ENCODE data around the gene STXBP1.

STXBP1 gene

GRCh38 chr9:127608104-127608966, 3.7 kb upstream of the STXBP1 start (continued):
- TF ChIP-seq ZNF341 (tag by site-specific recombination; IDR thresholded peaks at IDR 0.05; ENCODE audit: low read depth) (peak; percentile 93), SP7 (tag by site-specific recombination; IDR thresholded peaks at IDR 0.05) (peak; percentile 72), FEZF1 (tag by site-specific recombination; IDR thresholded peaks at IDR 0.05) (no peak), ZNF624 (tag by site-specific recombination; IDR thresholded peaks at IDR 0.05) (no peak), ZNF621 (tag by site-specific recombination; IDR thresholded peaks at IDR 0.05) (no peak), ZNF76 (tag by site-specific recombination; IDR thresholded peaks at IDR 0.05; ENCODE audit: borderline replicate concordance, low read depth) (peak; percentile 20; the same call in 1 of the 2 replicates), BCL11A (tag by site-specific recombination; IDR thresholded peaks at IDR 0.05; ENCODE audit: low read depth) (0 out of 2 replicates have a peak, but pooled peaks have one; percentile 44), GLI2 (tag by site-specific recombination; IDR thresholded peaks at IDR 0.05; ENCODE audit: borderline replicate concordance, low read depth) (no peak), ZSCAN18 (tag by site-specific recombination; IDR thresholded peaks at IDR 0.05) (no peak), ZBTB7A (tag by site-specific recombination; IDR thresholded peaks at IDR 0.05; ENCODE audit: low read depth) (0 out of 2 replicates have a peak, but pooled peaks have one; percentile 36), ZNF175 (tag by site-specific recombination; IDR thresholded peaks at IDR 0.05) (no peak), ZNF280C (tag by site-specific recombination; IDR thresholded peaks at IDR 0.05) (no peak), ZNF677 (tag by site-specific recombination; IDR thresholded peaks at IDR 0.05) (no peak), ZNF10 (tag by site-specific recombination; IDR thresholded peaks at IDR 0.05) (no peak), ZNF518A (tag by site-specific recombination; conservative IDR thresholded peaks at IDR 0.05; ENCODE audit: low read depth) (no peak), ZNF292 (tag by site-specific recombination; IDR thresholded peaks at IDR 0.05; ENCODE audit: borderline replicate concordance, low read depth) (no peak), ZNF654 (tag by site-specific recombination; IDR thresholded peaks at IDR 0.05; ENCODE audit: low read depth) (no peak), YY1 (tag by site-specific recombination; IDR thresholded peaks at IDR 0.05) (no peak), OSR2 (tag by site-specific recombination; IDR thresholded peaks at IDR 0.05) (no peak), ZNF169 (tag by site-specific recombination; IDR thresholded peaks at IDR 0.05) (no peak), GLIS2 (tag by site-specific recombination; IDR thresholded peaks at IDR 0.05) (peak; percentile 62; the same call in 1 of the 2 replicates), ZNF302 (tag by site-specific recombination; IDR thresholded peaks at IDR 0.05; ENCODE audit: low read depth) (no peak), ZNF501 (tag by site-specific recombination; IDR thresholded peaks at IDR 0.05) (peak; percentile 71; the same call in 1 of the 2 replicates), ZNF280D (tag by site-specific recombination; IDR thresholded peaks at IDR 0.05) (no peak), ZNF473 (tag by site-specific recombination; IDR thresholded peaks at IDR 0.05) (no peak), SCRT2 (tag by site-specific recombination; IDR thresholded peaks at IDR 0.05) (peak; percentile 96), ZNF701 (tag by site-specific recombination; IDR thresholded peaks at IDR 0.05) (no peak), ZIC2 (tag by site-specific recombination; IDR thresholded peaks at IDR 0.05) (peak; percentile 83)

Measured in HEK293 (cell line).